Glomerular endothelial cell (primary cell): Measurements from ENCODE around the gene FRYL. TPM values are rescaled to one million over a fixed set of nuclear protein-coding genes. Genes with fewer than 3 reads are reported as not detected.

Source experiments
- DNase-seq: peaks from one replicate; pipeline ENCODE4 v3.0.0-alpha.2; 2011; ENCODE audit warnings: low read depth, low spot score; ENCODE audit errors: extremely low read depth
- total RNA-seq: library from RNA; depleted of rRNA; stranded (reverse); fragments of >200 nt; gene quantifications from 2 replicates; pipeline ENCODE4 v1.2.3, GENCODE V29; 2015

Gene FRYL
- total RNA-seq, 1 donor from 2014 or later, result 72.9 TPM

- DNase-seq, result no peak
These were observed 209.3 kb downstream of the FRYL start for GRCh38 chr4:48570646-48571220.

GRCh38 chr4:48566034-48566384 is 214.1 kb downstream of the FRYL start:
- DNase-seq, result no peak

- DNase-seq, result no peak
These were observed 214.6 kb downstream of the FRYL start for GRCh38 chr4:48565362-48566033.

- DNase-seq, result no peak
These were observed 215.9 kb downstream of the FRYL start for GRCh38 chr4:48564151-48564550.

GRCh38 chr4:48558819-48559218 is 221.3 kb downstream of the FRYL start:
- DNase-seq, result no peak

GRCh38 chr4:48558026-48558425 is 222.1 kb downstream of the FRYL start:
- no peak for DNase-seq

- DNase-seq, result no peak
These were observed 222.6 kb downstream of the FRYL start for GRCh38 chr4:48557478-48557877.

- no peak for DNase-seq
These were observed 223.8 kb downstream of the FRYL start for GRCh38 chr4:48556268-48556667.

GRCh38 chr4:48554606-48555005 is 225.5 kb downstream of the FRYL start:
- DNase-seq, result no peak

- no peak for DNase-seq
These were observed 226.4 kb downstream of the FRYL start for GRCh38 chr4:48553720-48554119.

- no peak for DNase-seq
These were observed 233.7 kb downstream of the FRYL start for GRCh38 chr4:48546336-48546735.

- no peak for DNase-seq
These were observed 236.3 kb downstream of the FRYL start for GRCh38 chr4:48543796-48544195.

- DNase-seq, result no peak
These were observed 237.2 kb downstream of the FRYL start for GRCh38 chr4:48542888-48543287.

- DNase-seq, result no peak
These were observed 240.5 kb downstream of the FRYL start for GRCh38 chr4:48539597-48539996.

GRCh38 chr4:48538358-48538757 is 241.7 kb downstream of the FRYL start:
- no peak for DNase-seq

- DNase-seq, result no peak
These were observed 253.7 kb downstream of the FRYL start for GRCh38 chr4:48526406-48526805.

- DNase-seq, result no peak
These were observed 261.9 kb downstream of the FRYL start for GRCh38 chr4:48518143-48518542.

- DNase-seq, result no peak
These were observed 270.5 kb downstream of the FRYL start for GRCh38 chr4:48509543-48509942.

GRCh38 chr4:48506716-48507115 is 273.4 kb downstream of the FRYL start:
- DNase-seq, result no peak

GRCh38 chr4:48504352-48504751 is 275.7 kb downstream of the FRYL start:
- DNase-seq, result no peak

GRCh38 chr4:48504026-48504330 is 276.1 kb downstream of the FRYL start:
- DNase-seq, result no peak

- DNase-seq, result no peak
These were observed 276.6 kb downstream of the FRYL start for GRCh38 chr4:48503233-48504025.
